H9 (cell line): ENCODE results near the gene RUNX2. TPM values are rescaled to one million over a fixed set of nuclear protein-coding genes. Genes with fewer than 3 reads are reported as not detected.

Source experiments
- DNase-seq: peaks from one replicate; pipeline ENCODE4 v3.0.0-alpha.2; 2017
- H2AFZ ChIP-seq: one replicate; pipeline ENCODE4 v1.6.1; 2013; ENCODE audit warnings: mild to moderate bottlenecking, low read length, control low read depth, moderate library complexity
- H2AK5ac ChIP-seq: 2 replicates; pipeline ENCODE4 v1.6.1; 2013; ENCODE audit warnings: low read length, control low read depth, mixed read lengths; ENCODE audit not compliant: insufficient read length
- H2BK120ac ChIP-seq: one replicate; pipeline ENCODE4 v1.6.1; 2013; ENCODE audit warnings: low read depth, mild to moderate bottlenecking, low read length, control low read depth, inconsistent platforms; ENCODE audit not compliant: poor library complexity, severe bottlenecking
- H2BK12ac ChIP-seq: 2 replicates; pipeline ENCODE4 v1.6.1; 2013; ENCODE audit warnings: low read length, control low read depth, mixed read lengths, low read depth; ENCODE audit not compliant: insufficient read length
- H2BK15ac ChIP-seq: 2 replicates; pipeline ENCODE4 v1.6.1; 2013; ENCODE audit warnings: low read depth, low read length, control low read depth
- H2BK20ac ChIP-seq: one replicate; pipeline ENCODE4 v1.6.1; 2013; ENCODE audit warnings: low read depth, mild to moderate bottlenecking, low read length, control low read depth, inconsistent platforms; ENCODE audit not compliant: poor library complexity, severe bottlenecking
- H2BK5ac ChIP-seq: 2 replicates; pipeline ENCODE4 v1.6.1; 2013; ENCODE audit warnings: low read length, control low read depth, mixed read lengths; ENCODE audit not compliant: insufficient read length
- H3K14ac ChIP-seq: 2 replicates; pipeline ENCODE4 v1.6.1; 2013; ENCODE audit warnings: low read length, control low read depth; ENCODE audit not compliant: insufficient read depth
- H3K18ac ChIP-seq: 2 replicates; pipeline ENCODE4 v1.6.1; 2013; ENCODE audit warnings: low read depth, mild to moderate bottlenecking, mixed read lengths, low read length, control low read depth; ENCODE audit not compliant: insufficient read length
- H3K23ac ChIP-seq: 2 replicates; pipeline ENCODE4 v1.6.1; 2013; ENCODE audit warnings: low read length, control low read depth, mixed read lengths, low read depth; ENCODE audit not compliant: insufficient read length
- H3K23me2 ChIP-seq: 2 replicates; pipeline ENCODE4 v1.6.1; 2013; ENCODE audit warnings: low read depth, mild to moderate bottlenecking, mixed read lengths, low read length, control low read depth; ENCODE audit not compliant: insufficient read length, poor library complexity, severe bottlenecking
- H3K27ac ChIP-seq: 2 replicates; pipeline ENCODE4 v1.5.1; 2013; ENCODE audit warnings: low read length, control low read depth, mixed read lengths, low read depth; ENCODE audit not compliant: insufficient read length
- H3K27me3 ChIP-seq: 2 replicates; pipeline ENCODE4 v1.6.1; 2013; ENCODE audit warnings: low read length, control low read depth, inconsistent platforms; ENCODE audit not compliant: insufficient read depth
- H3K4ac ChIP-seq: 2 replicates; pipeline ENCODE4 v1.6.1; 2013; ENCODE audit warnings: low read depth, mild to moderate bottlenecking, control low read depth, inconsistent platforms, low read length, moderate library complexity
- H3K4me1 ChIP-seq: 2 replicates; pipeline ENCODE4 v1.6.1; 2013; ENCODE audit warnings: low read length, control low read depth, inconsistent platforms; ENCODE audit not compliant: insufficient read depth
- H3K4me2 ChIP-seq: 2 replicates; pipeline ENCODE4 v1.6.1; 2013; ENCODE audit warnings: low read length, control low read depth, mixed read lengths; ENCODE audit not compliant: insufficient read length, insufficient read depth
- H3K56ac ChIP-seq: 2 replicates; pipeline ENCODE4 v1.6.1; 2013; ENCODE audit warnings: low read depth, mild to moderate bottlenecking, mixed read lengths, low read length, control low read depth; ENCODE audit not compliant: insufficient read length
- H3K79me1 ChIP-seq: 2 replicates; pipeline ENCODE4 v1.6.1; 2013; ENCODE audit warnings: low read depth, mild to moderate bottlenecking, moderate library complexity, low read length, control low read depth, inconsistent platforms; ENCODE audit not compliant: insufficient read depth, poor library complexity, severe bottlenecking
- H3K79me2 ChIP-seq: 2 replicates; pipeline ENCODE4 v1.6.1; 2013; ENCODE audit warnings: low read length, control low read depth, inconsistent platforms; ENCODE audit not compliant: insufficient read depth
- H3K9ac ChIP-seq: 2 replicates; pipeline ENCODE4 v1.6.1; 2013; ENCODE audit warnings: low read length, control low read depth, mixed read lengths; ENCODE audit not compliant: insufficient read length; ENCODE audit errors: extremely low read depth
- H3K9me3 ChIP-seq: one replicate; pipeline ENCODE4 v1.6.1; 2013; ENCODE audit warnings: low read depth, low read length, inconsistent platforms; ENCODE audit not compliant: control insufficient read depth
- H3T11ph ChIP-seq: one replicate; pipeline ENCODE4 v1.6.1; 2013; ENCODE audit warnings: mild to moderate bottlenecking, low read length, control low read depth, inconsistent platforms
- H4K20me1 ChIP-seq: one replicate; pipeline ENCODE4 v1.6.1; 2013; ENCODE audit not compliant: control insufficient read depth, insufficient read length, insufficient read depth
- H4K5ac ChIP-seq: 2 replicates; pipeline ENCODE4 v1.6.1; 2013; ENCODE audit warnings: low read depth, mild to moderate bottlenecking, mixed read lengths, low read length, control low read depth; ENCODE audit not compliant: insufficient read length
- H4K8ac ChIP-seq: replicated peaks from 2 replicates; pipeline ENCODE4 v1.6.1; 2013; ENCODE audit warnings: low read length, control low read depth, mixed read lengths, low read depth; ENCODE audit not compliant: insufficient read length
- H4K91ac ChIP-seq: 2 replicates; pipeline ENCODE4 v1.6.1; 2013; ENCODE audit warnings: low read depth, mild to moderate bottlenecking, moderate library complexity, mixed read lengths, low read length, control low read depth; ENCODE audit not compliant: insufficient read length
- H3K27ac Mint-ChIP-seq, 3 experiments: 2 replicates in 2 of 3; 3 replicates in 1 of 3; pipeline ENCODE4 v1.8.0; 2020 to 2021; ENCODE audit warnings: mixed read lengths in 3 of 3, mild to moderate bottlenecking in 1 of 3, moderate library complexity in 1 of 3
- H3K27me3 Mint-ChIP-seq: 2 replicates; pipeline ENCODE4 v1.8.0; 2021; ENCODE audit warnings: low read depth, mild to moderate bottlenecking, moderate library complexity, mixed read lengths
- H3K36me3 Mint-ChIP-seq, 3 experiments: 2 replicates in 2 of 3; 3 replicates in 1 of 3; pipeline ENCODE4 v1.8.0; 2020 to 2021; ENCODE audit warnings: low read depth in 3 of 3, mixed read lengths in 3 of 3; ENCODE audit not compliant: insufficient read depth in 1 of 3
- H3K4me1 Mint-ChIP-seq, 2 experiments: 2 replicates each; pipeline ENCODE4 v1.8.0; 2020; ENCODE audit warnings: mixed read lengths in 2 of 2
- H3K4me3 Mint-ChIP-seq, 2 experiments: 2 replicates in 1 of 2; 3 replicates in 1 of 2; pipeline ENCODE4 v1.8.0; 2020 to 2021; ENCODE audit warnings: mild to moderate bottlenecking in 2 of 2, mixed read lengths in 2 of 2, moderate library complexity in 1 of 2
- H3K9me3 Mint-ChIP-seq, 2 experiments: 2 replicates in 1 of 2; 3 replicates in 1 of 2; pipeline ENCODE4 v1.8.0; 2020; ENCODE audit warnings: mild to moderate bottlenecking in 2 of 2, mixed read lengths in 2 of 2, moderate library complexity in 1 of 2
- WGBS: extraction: QIAGEN DNeasy Blood & Tissue Kit; methylation state at CpG from one replicate; pipeline ENCODE4 v1.1.7; 2013; ENCODE audit warnings: missing lambda C conversion rate, low lambda C conversion rate, mixed read lengths; ENCODE audit not compliant: insufficient read length; ENCODE audit errors: extremely low coverage; 5-methylcytosine and 5-hydroxymethylcytosine counted together
- total RNA-seq: library from RNA; stranded (reverse); gene quantifications from 2 replicates; pipeline ENCODE4 v1.2.1, GENCODE V29; 2021
- TF ChIP-seq, protein P1 (sequence below): fragments of 200-600 bp; sonication (generic); conservative IDR thresholded peaks from 3 replicates; pipeline ENCODE4 v1.8.0; 2021; ENCODE audit warnings: antibody characterized with exemption, mild to moderate bottlenecking

Gene RUNX2
- total RNA-seq, 1 experiment from 2014 or later: 0.15 TPM

DNA sequence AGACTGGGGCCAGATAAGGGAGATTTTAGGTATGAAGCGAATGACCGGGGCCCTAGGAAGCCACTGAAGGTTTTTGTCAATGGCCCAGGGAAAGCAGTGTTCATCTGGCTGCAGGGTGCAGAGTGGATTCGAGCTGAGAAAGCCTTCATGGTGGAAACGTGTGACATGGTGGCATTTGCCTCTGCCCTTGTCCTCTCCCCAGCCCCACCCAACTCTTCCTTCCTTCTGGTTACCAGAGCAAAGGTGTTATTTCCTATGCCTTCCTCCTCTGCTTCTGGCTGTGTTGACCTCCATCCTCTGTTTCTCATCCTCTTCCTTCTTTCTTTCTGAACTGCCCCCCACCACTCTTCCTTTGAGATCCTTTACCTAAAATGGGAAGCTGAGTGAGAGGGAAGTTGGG is 244.7 kb downstream of the RUNX2 start:
- no peak overlapping the region for H3K4ac ChIP-seq
- H4K91ac ChIP-seq: no peak overlapping the region
- H3K79me1 ChIP-seq: no peaks in the 10 kb centered on the region
- no peak overlapping the region; a peak in 1 of 7 replicates for H3K27ac Mint-ChIP-seq
- H3K4me1 Mint-ChIP-seq: peaks cover 0 to 7% of the 10 kb centered on the region in 2 experiments; a peak in 1 of 4 replicates
- no peak overlapping the region for H2BK15ac ChIP-seq
- H3K56ac ChIP-seq: no peak overlapping the region
- H3K18ac ChIP-seq: no peak overlapping the region
- H4K8ac ChIP-seq: no peak overlapping the region
- no peak overlapping the region for H3K9ac ChIP-seq
- H2AK5ac ChIP-seq: no peak overlapping the region
- no peak for DNase-seq
- H3K23me2 ChIP-seq: no peaks in the 10 kb centered on the region
- no peaks in the 10 kb centered on the region for H3K36me3 Mint-ChIP-seq
- H2BK5ac ChIP-seq: no peak overlapping the region
- H3K4me2 ChIP-seq: no peak overlapping the region
- peaks cover 18% of the 10 kb centered on the region for H3K27me3 Mint-ChIP-seq
- H3K9me3 Mint-ChIP-seq: no peaks in the 10 kb centered on the region
- H4K5ac ChIP-seq: no peak overlapping the region
- no peaks in the 10 kb centered on the region for H3K4me1 ChIP-seq
- no peaks in the 10 kb centered on the region for H4K20me1 ChIP-seq
- no peaks in the 10 kb centered on the region for H3K27me3 ChIP-seq
- H3K79me2 ChIP-seq: no peaks in the 10 kb centered on the region
- no peak overlapping the region for H3K23ac ChIP-seq
- H3K27ac ChIP-seq: no peak overlapping the region
- H2BK12ac ChIP-seq: no peak overlapping the region
- H3K4me3 Mint-ChIP-seq: no peak overlapping the region
- no peak overlapping the region for H2AFZ ChIP-seq
- no CpG with 5 or more reads among the region's 4 CpGs for WGBS
- no peak overlapping the region for H3T11ph ChIP-seq
- H3K9me3 ChIP-seq: no peaks in the 10 kb centered on the region
- H3K14ac ChIP-seq: no peak overlapping the region
- H2BK20ac ChIP-seq: no peak overlapping the region
- TF ChIP-seq, protein P1, sequence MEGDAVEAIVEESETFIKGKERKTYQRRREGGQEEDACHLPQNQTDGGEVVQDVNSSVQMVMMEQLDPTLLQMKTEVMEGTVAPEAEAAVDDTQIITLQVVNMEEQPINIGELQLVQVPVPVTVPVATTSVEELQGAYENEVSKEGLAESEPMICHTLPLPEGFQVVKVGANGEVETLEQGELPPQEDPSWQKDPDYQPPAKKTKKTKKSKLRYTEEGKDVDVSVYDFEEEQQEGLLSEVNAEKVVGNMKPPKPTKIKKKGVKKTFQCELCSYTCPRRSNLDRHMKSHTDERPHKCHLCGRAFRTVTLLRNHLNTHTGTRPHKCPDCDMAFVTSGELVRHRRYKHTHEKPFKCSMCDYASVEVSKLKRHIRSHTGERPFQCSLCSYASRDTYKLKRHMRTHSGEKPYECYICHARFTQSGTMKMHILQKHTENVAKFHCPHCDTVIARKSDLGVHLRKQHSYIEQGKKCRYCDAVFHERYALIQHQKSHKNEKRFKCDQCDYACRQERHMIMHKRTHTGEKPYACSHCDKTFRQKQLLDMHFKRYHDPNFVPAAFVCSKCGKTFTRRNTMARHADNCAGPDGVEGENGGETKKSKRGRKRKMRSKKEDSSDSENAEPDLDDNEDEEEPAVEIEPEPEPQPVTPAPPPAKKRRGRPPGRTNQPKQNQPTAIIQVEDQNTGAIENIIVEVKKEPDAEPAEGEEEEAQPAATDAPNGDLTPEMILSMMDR: no peak
- H2BK120ac ChIP-seq: no peak overlapping the region
